DMS153 (cell line): Measurements from ENCODE around the gene SH3GLB2.

Experiments used
- DNase-seq: peaks from one replicate; lab custom pipeline; 2025; lab: John Stamatoyannopoulos, UW

The SH3GLB2 gene

GRCh38 chr9:129028192-129028966, at the start of gene SH3GLB2:
Gene SH3GLB2 (minus strand): TSS chr9:129028331. CDS start chr9:129028154, 177 bp downstream.
- peak; percentile 65 for DNase-seq

- no peak for DNase-seq
Observed at GRCh38 chr9:129077236-129077635, 49.1 kb upstream of the SH3GLB2 start.

GRCh38 chr9:129076640-129077037, 48.5 kb upstream of the SH3GLB2 start:
- no peak for DNase-seq

- no peak for DNase-seq
Observed at GRCh38 chr9:129075996-129076639, 48.0 kb upstream of the SH3GLB2 start.

GRCh38 chr9:129074106-129074505, 46.0 kb upstream of the SH3GLB2 start:
- DNase-seq = no peak

GRCh38 chr9:129073404-129073803, 45.3 kb upstream of the SH3GLB2 start:
- no peak for DNase-seq

GRCh38 chr9:129072171-129072570, 44.0 kb upstream of the SH3GLB2 start:
- DNase-seq = no peak

GRCh38 chr9:129071526-129072126, 43.5 kb upstream of the SH3GLB2 start:
- no peak for DNase-seq

- DNase-seq = no peak
Observed at GRCh38 chr9:129070696-129071525, 42.8 kb upstream of the SH3GLB2 start.

GRCh38 chr9:129069862-129070641, 41.9 kb upstream of the SH3GLB2 start:
- DNase-seq = no peak

- DNase-seq = no peak
Observed at GRCh38 chr9:129068990-129069861, 41.1 kb upstream of the SH3GLB2 start.

GRCh38 chr9:129068110-129068509, 40.0 kb upstream of the SH3GLB2 start:
- no peak for DNase-seq

GRCh38 chr9:129064499-129064908, 36.4 kb upstream of the SH3GLB2 start:
- DNase-seq = no peak

- DNase-seq = no peak
Observed at GRCh38 chr9:129063061-129063460, 34.9 kb upstream of the SH3GLB2 start.

GRCh38 chr9:129060991-129061390, 32.9 kb upstream of the SH3GLB2 start:
- no peak for DNase-seq

GRCh38 chr9:129059796-129060785, 32.0 kb upstream of the SH3GLB2 start:
- DNase-seq = no peak

GRCh38 chr9:129058965-129059795, 31.0 kb upstream of the SH3GLB2 start:
- DNase-seq = no peak

- no peak for DNase-seq
Observed at GRCh38 chr9:129054163-129054851, 26.2 kb upstream of the SH3GLB2 start.
